H1 (cell line): ENCODE data around the gene CTSH. TPM values are rescaled to one million over a fixed set of nuclear protein-coding genes. Genes with fewer than 3 reads are reported as not detected.

Source experiments
- ASH2L ChIP-seq: fragments of 200-600, 300-600 bp; sonication (generic); IDR thresholded peaks from one replicate; pipeline ENCODE4 v1.7.1; 2017; ENCODE audit warnings: low read length
- BCL11A ChIP-seq, 2 experiments: IDR thresholded peaks; one replicate each; pipeline ENCODE4 v1.6.1; 2011; ENCODE audit warnings: low read depth in 2 of 2, low read length in 2 of 2, mild to moderate bottlenecking in 2 of 2
- CBX8 ChIP-seq: fragments of 300-800, 300-1000 bp; sonication (generic); IDR thresholded peaks from 2 replicates; pipeline ENCODE4 v1.7.1; 2016; ENCODE audit warnings: low read depth, low read length, borderline replicate concordance
- JUND ChIP-seq: IDR thresholded peaks from 2 replicates; pipeline ENCODE4 v1.6.1; 2011; ENCODE audit warnings: mild to moderate bottlenecking, improper control_type of control experiment, low read length
- RNF2 ChIP-seq: fragments of 200-900, 300-1000 bp; sonication (generic); IDR thresholded peaks from 2 replicates; pipeline ENCODE4 v1.7.1; 2016; ENCODE audit warnings: borderline replicate concordance, low read depth, mild to moderate bottlenecking, antibody characterized with exemption, low read length; ENCODE audit not compliant: poor library complexity, severe bottlenecking; ENCODE audit errors: missing control alignments
- TEAD4 ChIP-seq: IDR thresholded peaks from 2 replicates; pipeline ENCODE4 v1.6.1; 2012; ENCODE audit warnings: low read depth, low read length, inconsistent platforms, mixed read lengths
- polyA plus RNA-seq, 7 experiments: library from polyadenylated mRNA; depleted of rRNA in 3 of 7; stranded (reverse) in 5 of 7; unstranded in 2 of 7; fragments of >200 nt in 5 of 7; fragments of 200-250 nt in 2 of 7; gene quantifications; 1 replicate in 5 of 7; 2 replicates in 1 of 7; 4 replicates in 1 of 7; pipeline versions ENCODE4 v1.2.1 to v1.2.3, GENCODE V29; 2011 to 2013; ENCODE audit warnings: missing spikeins in 2 of 7, mixed read lengths in 2 of 7
- total RNA-seq: library from RNA; stranded (reverse); fragmentation: NEBNext Ultra II Directional; extraction: Animal tissue kit (Norgen Biotek cat#: 25700); gene quantifications from 2 replicates; pipeline ENCODE4 v1.2.1, GENCODE V29; 2021

CTSH gene
- total and polyA plus RNA-seq, 2 of the 8 experiments (the other 6 are each of a cell fraction or from before 2014, with no cell fraction given): 34.0 to 36.8 TPM

DNA sequence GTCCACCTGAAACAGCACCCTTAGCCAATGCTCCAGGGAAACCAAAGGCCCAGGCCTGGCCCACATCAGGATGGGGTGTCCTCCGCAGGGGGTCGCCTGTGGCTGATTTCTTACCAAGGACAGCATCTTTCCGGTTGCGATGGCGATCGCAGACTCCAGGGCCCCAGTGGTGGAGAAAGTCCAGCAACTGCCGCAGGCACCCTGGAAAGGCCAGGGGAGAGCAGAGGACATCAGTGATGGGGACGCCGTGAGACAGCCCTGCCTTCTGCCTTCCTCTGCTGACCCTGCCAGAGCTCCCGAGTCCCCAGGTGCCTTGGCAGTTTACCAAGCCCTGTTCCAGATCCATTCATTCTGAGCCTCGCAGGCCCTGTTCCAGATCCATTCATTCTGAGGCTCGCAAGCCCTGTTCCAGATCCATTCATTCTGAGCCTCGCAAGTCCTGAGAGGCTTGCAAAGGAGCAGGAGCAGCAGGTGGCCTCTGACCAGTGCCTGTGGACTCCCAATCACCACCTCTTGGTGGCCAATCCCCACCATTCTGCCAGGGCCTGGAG is 12.5 kb downstream of the CTSH start (continued):
- no peak for TF ChIP-seq BCL11A (IDR thresholded peaks at IDR 0.05; ENCODE audit: low read depth in 2 of 2, low read length in 2 of 2)
- TF ChIP-seq CBX8: no peak
- no peak for TF ChIP-seq JUND
- TF ChIP-seq TEAD4: no peak
- no peak for TF ChIP-seq ASH2L
- no peak for TF ChIP-seq RNF2
